A673 (cell line): ENCODE results near the gene TNFRSF6B.

Experiments used
- CTCF ChIP-seq: fragments of 300-800, 200-600 bp; sonication (generic); conservative IDR thresholded peaks from 2 replicates; pipeline ENCODE4 v1.5.1; 2017; ENCODE audit warnings: low read depth, mild to moderate bottlenecking, antibody characterized with exemption, low read length, moderate library complexity, mixed read lengths
- EZH2 ChIP-seq: fragments of 200-600 bp; sonication (generic); IDR thresholded peaks from 2 replicates; pipeline ENCODE4 v1.6.1; 2017; ENCODE audit warnings: borderline replicate concordance, low read depth, mild to moderate bottlenecking, mixed read lengths, antibody characterized with exemption, low read length; ENCODE audit not compliant: poor library complexity, severe bottlenecking

- TF ChIP-seq CTCF (no peak), EZH2 (no peak)
Observed at GRCh38 chr20:63741354-63741675, 44.9 kb downstream of the TNFRSF6B start.
